ENCODE results near the gene ZC3H18. TPM values are rescaled to one million over a fixed set of nuclear protein-coding genes. Genes with fewer than 3 reads are reported as not detected.
A peak's percentile ranks its signal among the peaks of the same experiment; 100 is the strongest.

Gene ZC3H18
- total RNA-seq, 2 experiments from 2014 or later: 72.0 to 72.7 TPM

DNA sequence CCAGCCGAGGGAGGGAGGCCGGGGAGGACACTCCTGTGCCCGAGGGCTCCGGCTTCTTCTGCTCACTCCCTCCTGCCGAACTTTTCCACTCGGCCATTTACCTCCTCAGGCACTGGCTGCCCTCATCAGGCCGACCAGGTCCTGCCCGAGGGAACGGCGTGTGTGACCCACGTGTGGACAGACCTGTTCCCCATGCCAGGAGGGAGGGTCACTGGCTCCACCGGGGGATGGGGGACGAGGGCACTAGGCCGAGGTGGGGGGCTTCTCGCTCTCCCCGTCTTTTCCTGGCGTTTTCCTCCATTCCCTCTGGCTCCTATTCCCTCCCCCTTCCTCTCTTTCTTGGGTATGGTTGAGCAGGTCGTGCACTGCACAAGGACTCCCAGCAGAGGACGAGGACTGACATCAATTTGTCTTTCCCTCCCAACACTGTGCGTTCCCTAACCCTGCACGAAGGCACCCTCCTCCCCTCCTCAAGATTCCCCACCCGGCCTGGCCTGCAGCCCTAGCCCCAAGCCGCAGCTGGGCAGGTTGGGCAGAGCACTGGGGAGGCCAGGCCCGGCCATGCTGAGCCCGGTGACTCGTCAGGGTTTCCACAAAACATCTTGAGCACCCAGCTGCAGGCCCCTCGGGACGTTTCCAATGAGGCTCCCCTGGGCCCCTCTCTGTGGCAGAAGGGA is 64.9 kb downstream of the ZC3H18 start:
- H3K9me3 Mint-ChIP-seq: peaks cover 3% of the 10 kb centered on the region
- peaks cover 52% of the 10 kb centered on the region for H3K4me1 Mint-ChIP-seq (ENCODE audit: low read depth)
- POLR2A ChIA-PET: no interaction called here
- H3K36me3 Mint-ChIP-seq: peaks cover 10% of the 10 kb centered on the region
- intact Hi-C loops (cut with micrococcal nuclease): loop anchor here (5.0 to 10.0 kb wide), 2 partner anchors 43 to 50 kb away; partner anchors contain the start of gene SNAI3
- CTCF ChIA-PET: no interaction called here
- no peak for DNase-seq
- peaks cover 21% of the 10 kb centered on the region for H3K27me3 Mint-ChIP-seq
- peak overlapping the region; percentile 61 for H3K4me3 Mint-ChIP-seq
- no peak overlapping the region for H3K27ac Mint-ChIP-seq

- peaks cover 56% of the 10 kb centered on the region for H3K4me1 Mint-ChIP-seq (ENCODE audit: low read depth)
- no peak overlapping the region for H3K4me3 Mint-ChIP-seq
- H3K27me3 Mint-ChIP-seq: peaks cover 25% of the 10 kb centered on the region
- H3K9me3 Mint-ChIP-seq: peaks cover 3% of the 10 kb centered on the region
- peaks cover 10% of the 10 kb centered on the region for H3K36me3 Mint-ChIP-seq
- POLR2A ChIA-PET: interaction anchor here (1.7 kb wide), 1 partner anchor 67 kb away, joined by 5 read pairs; no protein-coding TSS in a partner anchor
- CTCF ChIA-PET: no interaction called here
- intact Hi-C loops (cut with micrococcal nuclease): loop anchor here (2.0 to 10.0 kb wide), 2 partner anchors 15 to 49 kb away; partner anchors contain the start of genes CYBA and SNAI3
- H3K27ac Mint-ChIP-seq: peak overlapping the region; percentile 33
- DNase-seq: no peak
These were observed 65.6 kb downstream of the ZC3H18 start for GRCh38 chr16:88635671-88636319.

DNA sequence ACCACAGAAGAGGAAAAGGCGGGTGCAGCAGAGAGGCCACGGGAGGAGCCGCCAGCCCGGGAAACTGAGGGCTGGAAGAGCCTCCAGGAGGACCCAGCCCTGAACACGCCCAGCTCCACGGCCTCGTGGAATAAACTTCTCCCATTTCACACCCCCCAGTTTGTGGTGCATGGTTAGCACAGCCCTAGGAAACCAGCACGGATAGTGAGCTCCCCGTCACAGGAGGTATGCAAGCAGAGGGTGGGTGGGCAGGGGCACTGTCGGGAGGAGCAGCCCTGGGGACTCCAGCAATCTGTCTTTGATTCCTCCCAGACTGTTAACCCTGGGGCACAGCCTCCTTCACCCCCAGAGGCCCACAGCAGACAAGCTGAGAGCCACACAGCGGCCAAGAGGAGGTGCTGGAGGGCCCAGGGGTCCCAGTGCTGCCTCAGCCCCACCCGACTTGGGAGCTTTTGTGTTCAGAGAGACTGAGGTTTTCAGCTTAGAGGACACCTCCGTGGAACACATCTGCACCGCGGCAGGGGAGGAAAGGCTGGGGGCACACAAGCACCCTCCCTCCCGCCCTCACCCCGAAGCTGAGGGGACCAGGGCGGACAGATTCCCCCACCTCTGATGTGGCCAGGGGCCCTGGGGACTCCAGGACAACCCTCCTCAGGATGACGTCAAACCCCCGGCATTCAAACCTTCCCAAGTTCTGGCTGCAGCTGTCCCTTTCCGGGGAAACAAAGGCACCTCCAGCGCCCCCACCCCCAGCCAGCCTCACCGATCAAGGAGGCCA is 66.5 kb downstream of the ZC3H18 start:
- Mint-ChIP-seq H3K27me3 (peaks cover 26% of the 10 kb centered on the region), H3K4me3 (no peak overlapping the region), H3K9me3 (peaks cover 3% of the 10 kb centered on the region), H3K4me1 (ENCODE audit: low read depth) (peaks cover 59% of the 10 kb centered on the region), H3K27ac (no peak overlapping the region), H3K36me3 (peaks cover 5% of the 10 kb centered on the region)
- ChIA-PET POLR2A (interaction anchor here (1.1 to 1.9 kb wide), 6 partner anchors 13 to 66 kb away, joined by 3 to 8 read pairs (median 4); partner anchors contain the start of gene ZC3H18), CTCF (interaction anchor here (1.0 to 1.2 kb wide), 4 partner anchors 16 to 221 kb away, joined by 3 to 4 read pairs (median 4); partner anchors contain the start of genes GALNS and TRAPPC2L)
- intact Hi-C loops (cut with micrococcal nuclease): loop anchor here (2.0 to 10.0 kb wide), 2 partner anchors 14 to 48 kb away; partner anchors contain the start of genes CYBA and SNAI3
- DNase-seq: no peak

DNA sequence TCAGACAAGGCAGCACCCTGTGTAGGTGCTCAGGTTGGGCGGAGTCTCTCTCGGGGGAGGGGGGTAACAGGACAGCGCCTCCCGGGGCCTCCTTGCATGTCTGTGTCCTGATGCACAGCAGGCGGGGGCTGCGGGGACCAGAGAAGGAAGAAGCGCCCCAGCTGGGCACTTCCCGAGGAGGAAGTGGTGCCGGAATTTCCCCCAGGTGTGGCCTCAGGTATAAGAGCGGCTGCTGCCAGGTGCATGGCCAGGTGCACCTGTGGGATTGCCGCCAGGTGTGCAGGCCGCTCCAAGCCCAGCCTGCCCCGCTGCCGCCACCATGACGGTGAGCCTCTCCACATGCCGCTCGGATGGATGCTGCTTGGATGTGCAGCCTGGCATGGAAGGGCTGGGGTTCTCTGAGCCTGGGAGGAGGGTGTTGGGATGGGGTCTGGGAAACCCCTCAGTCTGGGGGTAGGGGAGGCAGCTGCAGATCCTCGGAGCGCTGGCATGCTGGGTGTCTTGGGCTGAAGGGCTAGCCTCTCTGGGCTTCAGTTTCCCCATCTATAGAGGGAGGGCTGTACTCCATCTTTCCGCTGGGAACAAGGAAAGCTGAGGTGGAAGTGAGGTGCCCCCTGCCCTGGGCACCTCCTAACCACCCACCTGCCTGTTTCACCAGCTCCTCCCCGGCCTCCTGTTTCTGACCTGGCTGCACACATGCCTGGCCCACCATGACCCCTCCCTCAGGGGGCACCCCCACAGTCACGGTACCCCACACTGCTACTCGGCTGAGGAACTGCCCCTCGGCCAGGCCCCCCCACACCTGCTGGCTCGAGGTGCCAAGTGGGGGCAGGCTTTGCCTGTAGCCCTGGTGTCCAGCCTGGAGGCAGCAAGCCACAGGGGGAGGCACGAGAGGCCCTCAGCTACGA is 68.4 kb downstream of the ZC3H18 start, which contains the start of gene IL17C:
Gene IL17C, plus strand, starts transcription at position 250 of the 908 bp plus-strand sequence. Its CDS starts 70 bp downstream, at position 320.
- CTCF ChIA-PET: interaction anchor here (1.2 to 1.3 kb wide), 2 partner anchors 19 to 219 kb away, joined by 3 to 4 read pairs; partner anchors contain the start of genes GALNS and TRAPPC2L
- H3K9me3 Mint-ChIP-seq: peaks cover 3% of the 10 kb centered on the region
- POLR2A ChIA-PET: interaction anchor here (1.0 to 1.9 kb wide), 2 partner anchors 19 to 68 kb away, joined by 3 to 8 read pairs; partner anchors contain the start of gene ZC3H18
- peaks cover 26% of the 10 kb centered on the region for H3K27me3 Mint-ChIP-seq
- intact Hi-C loops (cut with micrococcal nuclease): loop anchor here (10.0 kb wide), 1 partner anchor 46 kb away; the partner anchor contains the start of gene SNAI3
- DNase-seq: no peak
- peaks cover 49% of the 10 kb centered on the region for H3K4me1 Mint-ChIP-seq (ENCODE audit: low read depth)
- H3K4me3 Mint-ChIP-seq: no peak within 1 kb of the TSS
- H3K27ac Mint-ChIP-seq: no peak within 1 kb of the TSS
- H3K36me3 Mint-ChIP-seq: peaks cover 6% of the 10 kb centered on the region

- ChIA-PET POLR2A (interaction anchor here (1.0 kb wide), 1 partner anchor 20 kb away, joined by 3 read pairs; no protein-coding TSS in a partner anchor), CTCF (interaction anchor here (1.1 to 1.3 kb wide), 2 partner anchors 20 to 41 kb away, joined by 3 to 6 read pairs; no protein-coding TSS in a partner anchor)
- Mint-ChIP-seq H3K9me3 (peaks cover 3% of the 10 kb centered on the region), H3K36me3 (peaks cover 6% of the 10 kb centered on the region), H3K27ac (no peak overlapping the region), H3K4me1 (ENCODE audit: low read depth) (peaks cover 43% of the 10 kb centered on the region), H3K27me3 (peaks cover 26% of the 10 kb centered on the region), H3K4me3 (no peak overlapping the region)
- no peak for DNase-seq
- intact Hi-C loops (cut with micrococcal nuclease): loop anchor here (10.0 kb wide), 1 partner anchor 45 kb away; the partner anchor contains the start of gene SNAI3
These were observed 69.2 kb downstream of the ZC3H18 start for GRCh38 chr16:88639231-88640038.

DNA sequence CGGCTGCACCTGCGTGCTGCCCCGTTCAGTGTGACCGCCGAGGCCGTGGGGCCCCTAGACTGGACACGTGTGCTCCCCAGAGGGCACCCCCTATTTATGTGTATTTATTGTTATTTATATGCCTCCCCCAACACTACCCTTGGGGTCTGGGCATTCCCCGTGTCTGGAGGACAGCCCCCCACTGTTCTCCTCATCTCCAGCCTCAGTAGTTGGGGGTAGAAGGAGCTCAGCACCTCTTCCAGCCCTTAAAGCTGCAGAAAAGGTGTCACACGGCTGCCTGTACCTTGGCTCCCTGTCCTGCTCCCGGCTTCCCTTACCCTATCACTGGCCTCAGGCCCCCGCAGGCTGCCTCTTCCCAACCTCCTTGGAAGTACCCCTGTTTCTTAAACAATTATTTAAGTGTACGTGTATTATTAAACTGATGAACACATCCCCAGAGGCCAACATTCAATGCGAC is 69.9 kb downstream of the ZC3H18 start:
- no peak overlapping the region for H3K4me3 Mint-ChIP-seq
- peaks cover 41% of the 10 kb centered on the region for H3K4me1 Mint-ChIP-seq (ENCODE audit: low read depth)
- H3K27ac Mint-ChIP-seq: no peak overlapping the region
- peaks cover 6% of the 10 kb centered on the region for H3K36me3 Mint-ChIP-seq
- intact Hi-C loops (cut with micrococcal nuclease): no loop called here
- H3K9me3 Mint-ChIP-seq: peaks cover 3% of the 10 kb centered on the region
- POLR2A ChIA-PET: no interaction called here
- H3K27me3 Mint-ChIP-seq: peaks cover 26% of the 10 kb centered on the region
- CTCF ChIA-PET: interaction anchor here (1.1 kb wide), 1 partner anchor 40 kb away, joined by 6 read pairs; no protein-coding TSS in a partner anchor
- no peak for DNase-seq

GRCh38 chr16:88640498-88641247 is 70.5 kb downstream of the ZC3H18 start:
- H3K36me3 Mint-ChIP-seq: peaks cover 6% of the 10 kb centered on the region
- ChIA-PET POLR2A (no interaction called here), CTCF (no interaction called here)
- H3K4me1 Mint-ChIP-seq (ENCODE audit: low read depth): peaks cover 38% of the 10 kb centered on the region
- H3K9me3 Mint-ChIP-seq: peaks cover 3% of the 10 kb centered on the region
- no peak overlapping the region for H3K27ac Mint-ChIP-seq
- DNase-seq: no peak
- peaks cover 23% of the 10 kb centered on the region for H3K27me3 Mint-ChIP-seq
- intact Hi-C loops (cut with micrococcal nuclease): no loop called here
- no peak overlapping the region for H3K4me3 Mint-ChIP-seq

DNA sequence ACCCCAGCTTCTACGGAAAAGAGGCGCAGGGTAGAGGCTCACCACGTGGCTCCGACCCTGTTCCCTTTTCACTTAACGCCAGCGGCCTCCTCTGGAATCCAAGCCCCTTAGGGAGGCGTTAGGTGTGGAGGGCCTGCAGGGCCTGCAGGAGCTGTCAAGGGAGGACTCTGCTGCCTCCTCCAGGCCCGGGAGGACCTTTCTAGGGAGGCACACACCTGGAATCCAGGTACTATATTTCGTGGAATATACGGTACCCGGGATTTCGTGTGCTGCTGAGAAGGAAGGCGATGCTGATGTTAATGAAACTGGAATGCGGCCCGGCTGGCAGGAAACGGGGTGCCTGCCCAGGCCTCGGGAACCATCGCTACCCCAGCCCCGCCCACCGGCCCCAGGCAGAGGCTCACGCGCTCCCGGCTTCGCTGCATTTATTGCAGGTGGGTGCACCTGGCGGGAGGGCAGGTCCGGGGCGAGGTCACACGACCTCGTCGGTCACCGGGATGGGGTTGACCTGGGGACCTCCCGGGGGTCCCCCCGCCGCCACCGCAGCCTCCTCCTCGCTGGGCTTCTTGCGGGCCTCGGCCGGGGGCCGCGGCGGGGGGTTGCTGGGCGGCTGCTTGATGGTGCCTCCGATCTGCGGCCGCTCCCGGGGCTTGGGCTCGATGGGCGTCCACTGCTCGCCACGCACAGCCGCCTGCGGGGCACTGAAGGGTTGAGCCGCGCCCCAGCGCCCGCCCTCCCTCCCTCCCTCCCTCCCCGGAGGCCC is 72.9 kb downstream of the ZC3H18 start:
- H3K4me1 Mint-ChIP-seq (ENCODE audit: low read depth): peaks cover 18% of the 10 kb centered on the region
- no peak overlapping the region for H3K4me3 Mint-ChIP-seq
- intact Hi-C loops (cut with micrococcal nuclease): no loop called here

GRCh38 chr16:88643644-88643932 is 73.4 kb downstream of the ZC3H18 start:
- CTCF ChIA-PET: no interaction called here
- no peak for DNase-seq
- POLR2A ChIA-PET: no interaction called here
- Mint-ChIP-seq H3K27ac (no peak overlapping the region), H3K4me3 (no peak overlapping the region), H3K36me3 (peaks cover 4% of the 10 kb centered on the region), H3K27me3 (peaks cover 10% of the 10 kb centered on the region), H3K4me1 (ENCODE audit: low read depth) (peaks cover 13% of the 10 kb centered on the region), H3K9me3 (no peaks in the 10 kb centered on the region)
- intact Hi-C loops (cut with micrococcal nuclease): no loop called here

More for the DNA sequence above, 72.9 kb downstream of the ZC3H18 start:
- Mint-ChIP-seq H3K27ac (no peak overlapping the region), H3K27me3 (peaks cover 15% of the 10 kb centered on the region), H3K9me3 (no peaks in the 10 kb centered on the region), H3K36me3 (peaks cover 4% of the 10 kb centered on the region)
- ChIA-PET CTCF (no interaction called here), POLR2A (no interaction called here)
- no peak for DNase-seq

All from activated CD4-positive, alpha-beta memory T cell treated with anti-CD3 and anti-CD28 coated beads for 36 hours (primary cell).